Measurements from ENCODE around the gene DUSP8. TPM values are rescaled to one million over a fixed set of nuclear protein-coding genes. Genes with fewer than 3 reads are reported as not detected.

The DUSP8 gene
- total RNA-seq, 1 experiment from 2014 or later: 4.4 TPM

DNA sequence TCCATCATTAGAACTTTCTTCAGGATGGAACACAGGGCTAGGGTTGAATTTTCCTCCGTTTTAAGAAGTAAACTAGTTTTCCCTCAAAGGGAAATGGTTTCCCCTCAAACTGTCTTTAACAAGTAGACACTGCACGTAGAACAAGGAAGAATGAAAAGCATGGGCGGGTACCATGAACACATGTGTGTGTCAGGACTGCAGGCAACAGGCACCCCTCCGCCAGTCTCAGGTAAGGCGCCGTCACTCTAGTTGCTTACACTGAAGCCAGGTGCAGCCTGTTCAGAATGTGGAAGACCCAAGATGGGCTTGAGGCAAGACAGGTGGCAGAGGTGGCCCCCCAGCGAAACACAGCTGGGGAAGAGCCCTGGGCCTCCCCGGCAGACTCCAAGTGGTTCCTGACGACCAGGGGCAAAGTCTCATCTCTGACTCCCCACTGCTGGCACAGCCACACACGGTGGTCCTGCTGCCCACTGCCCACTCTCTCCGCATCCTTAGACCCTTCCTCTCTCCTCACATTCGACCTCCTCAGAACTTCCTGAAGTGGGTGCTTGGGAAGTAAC lies 60.1 kb downstream of the DUSP8 start:
- no peak overlapping the region for H3T11ph ChIP-seq (ENCODE audit: low read length)
- no peak overlapping the region for H3K23ac ChIP-seq (ENCODE audit: insufficient read length, low read depth, low read length)
- H4K20me1 ChIP-seq (ENCODE audit: control insufficient read depth, insufficient read depth, insufficient read length): no peaks in the 10 kb centered on the region
- no peak overlapping the region for H3K18ac ChIP-seq (ENCODE audit: insufficient read length, low read depth, low read length)
- no peaks in the 10 kb centered on the region for H3K23me2 ChIP-seq (ENCODE audit: insufficient read length, low read depth, low read length, poor library complexity, severe bottlenecking)
- H2AFZ ChIP-seq (ENCODE audit: low read length): no peak overlapping the region
- no peak overlapping the region for H3K9ac ChIP-seq (ENCODE audit: extremely low read depth, insufficient read length, low read length)
- no peak overlapping the region for H2BK120ac ChIP-seq (ENCODE audit: low read depth, low read length, poor library complexity, severe bottlenecking)
- no peak overlapping the region for H3K4ac ChIP-seq (ENCODE audit: low read depth, low read length)
- no peak overlapping the region for H3K14ac ChIP-seq (ENCODE audit: insufficient read depth, low read length)
- H3K9me3 ChIP-seq (ENCODE audit: control insufficient read depth, low read depth, low read length): no peaks in the 10 kb centered on the region
- H3K4me2 ChIP-seq (ENCODE audit: insufficient read depth, insufficient read length, low read length): no peak overlapping the region
- Mint-ChIP-seq H3K36me3 (ENCODE audit: insufficient read depth in 1 of 3, low read depth in 3 of 3) (no peaks in the 10 kb centered on the region), H3K27me3 (ENCODE audit: low read depth) (no peaks in the 10 kb centered on the region; the same call in 1 of the 2 replicates), H3K4me3 (no peak overlapping the region), H3K4me1 (peaks cover 25 to 51% of the 10 kb centered on the region in 2 experiments), H3K27ac (no peak overlapping the region), H3K9me3 (no peaks in the 10 kb centered on the region)
- TF ChIP-seq, protein P1, sequence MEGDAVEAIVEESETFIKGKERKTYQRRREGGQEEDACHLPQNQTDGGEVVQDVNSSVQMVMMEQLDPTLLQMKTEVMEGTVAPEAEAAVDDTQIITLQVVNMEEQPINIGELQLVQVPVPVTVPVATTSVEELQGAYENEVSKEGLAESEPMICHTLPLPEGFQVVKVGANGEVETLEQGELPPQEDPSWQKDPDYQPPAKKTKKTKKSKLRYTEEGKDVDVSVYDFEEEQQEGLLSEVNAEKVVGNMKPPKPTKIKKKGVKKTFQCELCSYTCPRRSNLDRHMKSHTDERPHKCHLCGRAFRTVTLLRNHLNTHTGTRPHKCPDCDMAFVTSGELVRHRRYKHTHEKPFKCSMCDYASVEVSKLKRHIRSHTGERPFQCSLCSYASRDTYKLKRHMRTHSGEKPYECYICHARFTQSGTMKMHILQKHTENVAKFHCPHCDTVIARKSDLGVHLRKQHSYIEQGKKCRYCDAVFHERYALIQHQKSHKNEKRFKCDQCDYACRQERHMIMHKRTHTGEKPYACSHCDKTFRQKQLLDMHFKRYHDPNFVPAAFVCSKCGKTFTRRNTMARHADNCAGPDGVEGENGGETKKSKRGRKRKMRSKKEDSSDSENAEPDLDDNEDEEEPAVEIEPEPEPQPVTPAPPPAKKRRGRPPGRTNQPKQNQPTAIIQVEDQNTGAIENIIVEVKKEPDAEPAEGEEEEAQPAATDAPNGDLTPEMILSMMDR (conservative IDR thresholded peaks at IDR 0.05): no peak
- H4K91ac ChIP-seq (ENCODE audit: insufficient read length, low read depth, low read length): no peak overlapping the region
- no peak for DNase-seq
- H3K27ac ChIP-seq (ENCODE audit: insufficient read length, low read depth, low read length): no peak overlapping the region
- H2BK20ac ChIP-seq (ENCODE audit: low read depth, low read length, poor library complexity, severe bottlenecking): no peak overlapping the region
- no peaks in the 10 kb centered on the region for H3K27me3 ChIP-seq (ENCODE audit: insufficient read depth, low read length)
- no peak overlapping the region for H4K8ac ChIP-seq (replicated peaks; ENCODE audit: insufficient read length, low read depth, low read length)
- H4K5ac ChIP-seq (ENCODE audit: insufficient read length, low read depth, low read length): no peak overlapping the region
- no peak overlapping the region for H3K56ac ChIP-seq (ENCODE audit: insufficient read length, low read depth, low read length)
- H3K79me1 ChIP-seq (ENCODE audit: insufficient read depth, low read depth, low read length, poor library complexity, severe bottlenecking): no peaks in the 10 kb centered on the region
- no peak overlapping the region for H2BK15ac ChIP-seq (ENCODE audit: low read depth, low read length)
- no peaks in the 10 kb centered on the region; the same call in 1 of the 2 replicates for H3K79me2 ChIP-seq (ENCODE audit: insufficient read depth, low read length)
- no peak overlapping the region for H2BK12ac ChIP-seq (ENCODE audit: insufficient read length, low read depth, low read length)
- no peak overlapping the region for H2AK5ac ChIP-seq (ENCODE audit: insufficient read length, low read length)
- no CpG with 5 or more reads among the region's 12 CpGs for WGBS (ENCODE audit: extremely low coverage, insufficient read length, low lambda C conversion rate)
- H2BK5ac ChIP-seq (ENCODE audit: insufficient read length, low read length): no peak overlapping the region
- H3K4me1 ChIP-seq (ENCODE audit: insufficient read depth, low read length): peaks cover 5% of the 10 kb centered on the region; the same call in 1 of the 2 replicates
